HepG2 (cell line): ENCODE results near the gene XPO1. TPM values are rescaled to one million over a fixed set of nuclear protein-coding genes. Genes with fewer than 3 reads are reported as not detected.

Experiments
- TEAD3 ChIP-seq: optimal IDR thresholded peaks from 2 replicates; pipeline ENCODE3; 2016; ENCODE audit warnings: borderline replicate concordance
- XRCC5 ChIP-seq: fragments of 200-400 bp; formaldehyde crosslinking; optimal IDR thresholded peaks from 2 replicates; pipeline ENCODE3; 2017; ENCODE audit warnings: mild to moderate bottlenecking, low read length
- ZC3H4 ChIP-seq: sonication (generic); formaldehyde crosslinking; IDR thresholded peaks from 2 replicates; pipeline ENCODE4 v1.4.0; 2020; ENCODE audit warnings: missing genetic modification reagents, borderline replicate concordance
- ZFYVE20 ChIP-seq: sonication (generic); formaldehyde crosslinking; IDR thresholded peaks from 2 replicates; pipeline ENCODE4 v1.8.0; 2023; ENCODE audit warnings: low read depth, mild to moderate bottlenecking, moderate library complexity, missing genetic modification reagents, borderline replicate concordance
- ZNF788 ChIP-seq: sonication (generic); formaldehyde crosslinking; IDR thresholded peaks from 2 replicates; pipeline ENCODE4 v1.5.0; 2020; ENCODE audit warnings: mild to moderate bottlenecking, missing genetic modification reagents, borderline replicate concordance
- polyA plus RNA-seq, 8 experiments: library from polyadenylated mRNA; depleted of rRNA in 3 of 8; stranded (reverse) in 7 of 8; unstranded in 1 of 8; fragments of >200 nt; fragmentation: Illumina TruSeq in 4 of 8; extraction: Trizol in 4 of 8; gene quantifications; 2 replicates each; pipeline versions ENCODE4 v1.2.1 to v1.2.3, GENCODE V29; 2011 to 2016; ENCODE audit warnings: low read depth in 4 of 8, missing spikeins in 1 of 8, mixed read lengths in 1 of 8; ENCODE audit not compliant: insufficient read depth in 1 of 8
- total RNA-seq, 5 experiments: library from RNA; depleted of rRNA; stranded (reverse); fragments of >200 nt; fragmentation: Illumina TruSeq; extraction: Trizol; gene quantifications; 2 replicates each; pipeline ENCODE4 v1.2.3, GENCODE V29; 2016; ENCODE audit warnings: low read depth in 1 of 5
- TF ChIP-seq, protein P1 (sequence below): sonication (generic); formaldehyde crosslinking; IDR thresholded peaks from 2 replicates; pipeline ENCODE4 v1.5.0; 2020; ENCODE audit warnings: mild to moderate bottlenecking, missing genetic modification reagents, borderline replicate concordance
- TF ChIP-seq, protein P2 (sequence below), 2 experiments: fragments of 450-650 bp in 1 of 2; sonication (generic) in 1 of 2; formaldehyde crosslinking in 1 of 2; IDR thresholded peaks; 2 replicates each; pipeline versions ENCODE4 v1.6.1 to v1.8.0; 2016 to 2022; ENCODE audit warnings: antibody characterized with exemption in 1 of 2, mild to moderate bottlenecking in 1 of 2, missing genetic modification reagents in 1 of 2
- TF ChIP-seq, protein P3 (sequence below): sonication (generic); formaldehyde crosslinking; IDR thresholded peaks from 2 replicates; pipeline ENCODE4 v1.4.0; 2020; ENCODE audit warnings: missing genetic modification reagents

Gene XPO1
- total and polyA plus RNA-seq, 2 of the 13 experiments (the other 11 are each of a cell fraction or from before 2014, with no cell fraction given) = 67.4 to 212 TPM

DNA sequence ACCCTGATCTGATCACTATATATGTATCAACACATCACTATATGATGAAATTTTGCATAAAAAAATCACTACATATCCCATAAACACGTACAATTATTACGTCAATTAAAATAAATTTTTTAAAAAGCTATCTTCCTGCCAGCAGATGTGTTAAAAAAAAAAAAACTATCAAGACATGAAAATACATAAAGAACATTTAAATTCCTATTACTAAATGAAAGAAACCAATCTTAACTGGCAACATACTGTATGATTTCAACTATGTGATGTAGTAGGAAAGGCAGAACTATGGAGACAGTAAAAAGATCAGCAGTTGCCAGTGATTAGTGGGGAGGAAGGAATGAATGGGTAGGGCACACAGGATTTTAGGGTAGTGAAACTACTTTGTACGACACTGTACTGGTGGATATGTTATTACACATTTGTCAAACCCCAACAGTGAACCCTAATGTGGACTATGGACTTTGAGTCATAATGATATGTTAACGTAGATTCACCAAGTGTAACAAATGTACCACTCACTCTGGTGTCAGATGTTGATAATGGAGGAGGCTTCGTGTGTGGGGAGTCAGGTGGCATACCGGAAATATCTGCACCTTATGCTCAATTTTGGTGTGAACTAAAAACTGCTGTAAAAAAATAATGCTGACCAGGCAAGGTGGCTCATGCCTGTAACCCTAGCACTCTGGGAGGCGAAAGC is 94.7 kb downstream of the XPO1 start (continued):
- TF ChIP-seq, protein P1, sequence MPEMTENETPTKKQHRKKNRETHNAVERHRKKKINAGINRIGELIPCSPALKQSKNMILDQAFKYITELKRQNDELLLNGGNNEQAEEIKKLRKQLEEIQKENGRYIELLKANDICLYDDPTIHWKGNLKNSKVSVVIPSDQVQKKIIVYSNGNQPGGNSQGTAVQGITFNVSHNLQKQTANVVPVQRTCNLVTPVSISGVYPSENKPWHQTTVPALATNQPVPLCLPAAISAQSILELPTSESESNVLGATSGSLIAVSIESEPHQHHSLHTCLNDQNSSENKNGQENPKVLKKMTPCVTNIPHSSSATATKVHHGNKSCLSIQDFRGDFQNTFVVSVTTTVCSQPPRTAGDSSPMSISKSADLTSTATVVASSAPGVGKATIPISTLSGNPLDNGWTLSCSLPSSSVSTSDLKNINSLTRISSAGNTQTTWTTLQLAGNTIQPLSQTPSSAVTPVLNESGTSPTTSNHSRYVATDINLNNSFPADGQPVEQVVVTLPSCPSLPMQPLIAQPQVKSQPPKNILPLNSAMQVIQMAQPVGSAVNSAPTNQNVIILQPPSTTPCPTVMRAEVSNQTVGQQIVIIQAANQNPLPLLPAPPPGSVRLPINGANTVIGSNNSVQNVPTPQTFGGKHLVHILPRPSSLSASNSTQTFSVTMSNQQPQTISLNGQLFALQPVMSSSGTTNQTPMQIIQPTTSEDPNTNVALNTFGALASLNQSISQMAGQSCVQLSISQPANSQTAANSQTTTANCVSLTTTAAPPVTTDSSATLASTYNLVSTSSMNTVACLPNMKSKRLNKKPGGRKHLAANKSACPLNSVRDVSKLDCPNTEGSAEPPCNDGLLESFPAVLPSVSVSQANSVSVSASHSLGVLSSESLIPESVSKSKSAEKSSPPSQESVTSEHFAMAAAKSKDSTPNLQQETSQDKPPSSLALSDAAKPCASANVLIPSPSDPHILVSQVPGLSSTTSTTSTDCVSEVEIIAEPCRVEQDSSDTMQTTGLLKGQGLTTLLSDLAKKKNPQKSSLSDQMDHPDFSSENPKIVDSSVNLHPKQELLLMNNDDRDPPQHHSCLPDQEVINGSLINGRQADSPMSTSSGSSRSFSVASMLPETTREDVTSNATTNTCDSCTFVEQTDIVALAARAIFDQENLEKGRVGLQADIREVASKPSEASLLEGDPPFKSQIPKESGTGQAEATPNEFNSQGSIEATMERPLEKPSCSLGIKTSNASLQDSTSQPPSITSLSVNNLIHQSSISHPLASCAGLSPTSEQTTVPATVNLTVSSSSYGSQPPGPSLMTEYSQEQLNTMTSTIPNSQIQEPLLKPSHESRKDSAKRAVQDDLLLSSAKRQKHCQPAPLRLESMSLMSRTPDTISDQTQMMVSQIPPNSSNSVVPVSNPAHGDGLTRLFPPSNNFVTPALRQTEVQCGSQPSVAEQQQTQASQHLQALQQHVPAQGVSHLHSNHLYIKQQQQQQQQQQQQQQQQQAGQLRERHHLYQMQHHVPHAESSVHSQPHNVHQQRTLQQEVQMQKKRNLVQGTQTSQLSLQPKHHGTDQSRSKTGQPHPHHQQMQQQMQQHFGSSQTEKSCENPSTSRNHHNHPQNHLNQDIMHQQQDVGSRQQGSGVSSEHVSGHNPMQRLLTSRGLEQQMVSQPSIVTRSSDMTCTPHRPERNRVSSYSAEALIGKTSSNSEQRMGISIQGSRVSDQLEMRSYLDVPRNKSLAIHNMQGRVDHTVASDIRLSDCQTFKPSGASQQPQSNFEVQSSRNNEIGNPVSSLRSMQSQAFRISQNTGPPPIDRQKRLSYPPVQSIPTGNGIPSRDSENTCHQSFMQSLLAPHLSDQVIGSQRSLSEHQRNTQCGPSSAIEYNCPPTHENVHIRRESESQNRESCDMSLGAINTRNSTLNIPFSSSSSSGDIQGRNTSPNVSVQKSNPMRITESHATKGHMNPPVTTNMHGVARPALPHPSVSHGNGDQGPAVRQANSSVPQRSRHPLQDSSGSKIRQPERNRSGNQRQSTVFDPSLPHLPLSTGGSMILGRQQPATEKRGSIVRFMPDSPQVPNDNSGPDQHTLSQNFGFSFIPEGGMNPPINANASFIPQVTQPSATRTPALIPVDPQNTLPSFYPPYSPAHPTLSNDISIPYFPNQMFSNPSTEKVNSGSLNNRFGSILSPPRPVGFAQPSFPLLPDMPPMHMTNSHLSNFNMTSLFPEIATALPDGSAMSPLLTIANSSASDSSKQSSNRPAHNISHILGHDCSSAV (CRISPR knock-in tag) = no peak
- TF ChIP-seq ZC3H4 (CRISPR knock-in tag) (no peak), ZFYVE20 (no peak), ZNF788 (CRISPR knock-in tag) (no peak), XRCC5 (peak; percentile 52), TEAD3 (CRISPR knock-in tag) (peak; percentile 88)
- TF ChIP-seq, protein P2, sequence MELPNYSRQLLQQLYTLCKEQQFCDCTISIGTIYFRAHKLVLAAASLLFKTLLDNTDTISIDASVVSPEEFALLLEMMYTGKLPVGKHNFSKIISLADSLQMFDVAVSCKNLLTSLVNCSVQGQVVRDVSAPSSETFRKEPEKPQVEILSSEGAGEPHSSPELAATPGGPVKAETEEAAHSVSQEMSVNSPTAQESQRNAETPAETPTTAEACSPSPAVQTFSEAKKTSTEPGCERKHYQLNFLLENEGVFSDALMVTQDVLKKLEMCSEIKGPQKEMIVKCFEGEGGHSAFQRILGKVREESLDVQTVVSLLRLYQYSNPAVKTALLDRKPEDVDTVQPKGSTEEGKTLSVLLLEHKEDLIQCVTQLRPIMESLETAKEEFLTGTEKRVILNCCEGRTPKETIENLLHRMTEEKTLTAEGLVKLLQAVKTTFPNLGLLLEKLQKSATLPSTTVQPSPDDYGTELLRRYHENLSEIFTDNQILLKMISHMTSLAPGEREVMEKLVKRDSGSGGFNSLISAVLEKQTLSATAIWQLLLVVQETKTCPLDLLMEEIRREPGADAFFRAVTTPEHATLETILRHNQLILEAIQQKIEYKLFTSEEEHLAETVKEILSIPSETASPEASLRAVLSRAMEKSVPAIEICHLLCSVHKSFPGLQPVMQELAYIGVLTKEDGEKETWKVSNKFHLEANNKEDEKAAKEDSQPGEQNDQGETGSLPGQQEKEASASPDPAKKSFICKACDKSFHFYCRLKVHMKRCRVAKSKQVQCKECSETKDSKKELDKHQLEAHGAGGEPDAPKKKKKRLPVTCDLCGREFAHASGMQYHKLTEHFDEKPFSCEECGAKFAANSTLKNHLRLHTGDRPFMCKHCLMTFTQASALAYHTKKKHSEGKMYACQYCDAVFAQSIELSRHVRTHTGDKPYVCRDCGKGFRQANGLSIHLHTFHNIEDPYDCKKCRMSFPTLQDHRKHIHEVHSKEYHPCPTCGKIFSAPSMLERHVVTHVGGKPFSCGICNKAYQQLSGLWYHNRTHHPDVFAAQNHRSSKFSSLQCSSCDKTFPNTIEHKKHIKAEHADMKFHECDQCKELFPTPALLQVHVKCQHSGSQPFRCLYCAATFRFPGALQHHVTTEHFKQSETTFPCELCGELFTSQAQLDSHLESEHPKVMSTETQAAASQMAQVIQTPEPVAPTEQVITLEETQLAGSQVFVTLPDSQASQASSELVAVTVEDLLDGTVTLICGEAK (IDR thresholded peaks at IDR 0.05) = 0 out of 2 replicates have a peak, but pooled peaks have one; percentile 0
- TF ChIP-seq, protein P2 (CRISPR knock-in tag; IDR thresholded peaks at IDR 0.05) = no peak
- TF ChIP-seq, protein P3, sequence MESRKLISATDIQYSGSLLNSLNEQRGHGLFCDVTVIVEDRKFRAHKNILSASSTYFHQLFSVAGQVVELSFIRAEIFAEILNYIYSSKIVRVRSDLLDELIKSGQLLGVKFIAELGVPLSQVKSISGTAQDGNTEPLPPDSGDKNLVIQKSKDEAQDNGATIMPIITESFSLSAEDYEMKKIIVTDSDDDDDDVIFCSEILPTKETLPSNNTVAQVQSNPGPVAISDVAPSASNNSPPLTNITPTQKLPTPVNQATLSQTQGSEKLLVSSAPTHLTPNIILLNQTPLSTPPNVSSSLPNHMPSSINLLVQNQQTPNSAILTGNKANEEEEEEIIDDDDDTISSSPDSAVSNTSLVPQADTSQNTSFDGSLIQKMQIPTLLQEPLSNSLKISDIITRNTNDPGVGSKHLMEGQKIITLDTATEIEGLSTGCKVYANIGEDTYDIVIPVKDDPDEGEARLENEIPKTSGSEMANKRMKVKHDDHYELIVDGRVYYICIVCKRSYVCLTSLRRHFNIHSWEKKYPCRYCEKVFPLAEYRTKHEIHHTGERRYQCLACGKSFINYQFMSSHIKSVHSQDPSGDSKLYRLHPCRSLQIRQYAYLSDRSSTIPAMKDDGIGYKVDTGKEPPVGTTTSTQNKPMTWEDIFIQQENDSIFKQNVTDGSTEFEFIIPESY (CRISPR knock-in tag) = 0 out of 2 replicates have a peak, but pooled peaks have one; percentile 39
